ENCODE results near the gene IFI27L1.

IFI27L1 gene

GRCh38 chr14:94109915-94110250 lies 28.8 kb downstream of the IFI27L1 start:
- TF ChIP-seq, protein P1, sequence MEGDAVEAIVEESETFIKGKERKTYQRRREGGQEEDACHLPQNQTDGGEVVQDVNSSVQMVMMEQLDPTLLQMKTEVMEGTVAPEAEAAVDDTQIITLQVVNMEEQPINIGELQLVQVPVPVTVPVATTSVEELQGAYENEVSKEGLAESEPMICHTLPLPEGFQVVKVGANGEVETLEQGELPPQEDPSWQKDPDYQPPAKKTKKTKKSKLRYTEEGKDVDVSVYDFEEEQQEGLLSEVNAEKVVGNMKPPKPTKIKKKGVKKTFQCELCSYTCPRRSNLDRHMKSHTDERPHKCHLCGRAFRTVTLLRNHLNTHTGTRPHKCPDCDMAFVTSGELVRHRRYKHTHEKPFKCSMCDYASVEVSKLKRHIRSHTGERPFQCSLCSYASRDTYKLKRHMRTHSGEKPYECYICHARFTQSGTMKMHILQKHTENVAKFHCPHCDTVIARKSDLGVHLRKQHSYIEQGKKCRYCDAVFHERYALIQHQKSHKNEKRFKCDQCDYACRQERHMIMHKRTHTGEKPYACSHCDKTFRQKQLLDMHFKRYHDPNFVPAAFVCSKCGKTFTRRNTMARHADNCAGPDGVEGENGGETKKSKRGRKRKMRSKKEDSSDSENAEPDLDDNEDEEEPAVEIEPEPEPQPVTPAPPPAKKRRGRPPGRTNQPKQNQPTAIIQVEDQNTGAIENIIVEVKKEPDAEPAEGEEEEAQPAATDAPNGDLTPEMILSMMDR (IDR thresholded peaks at IDR 0.05): no peak
- H3K36me3 ChIP-seq: no peaks in the 10 kb centered on the region
- no peak for DNase-seq
- H3K4me1 ChIP-seq: peaks cover 0 to 4% (median 0%) of the 10 kb centered on the region in 4 donors
- H3K27ac ChIP-seq: no peak overlapping the region
- no peaks in the 10 kb centered on the region for H3K9me3 ChIP-seq
- peaks cover 0 to 2% of the 10 kb centered on the region in 2 donors for H3K27me3 ChIP-seq
- intact Hi-C loops (cut with DNase I; ENCODE audit: low total_unique reads): no loop called here
- no peak overlapping the region for H3K4me3 ChIP-seq

- TF ChIP-seq, protein P1 (IDR thresholded peaks at IDR 0.05): no peak
- Histone ChIP-seq H3K9me3 (no peaks in the 10 kb centered on the region), H3K4me3 (peak within 1 kb of the TSS; percentile 9 to 16), H3K36me3 (no peaks in the 10 kb centered on the region), H3K27ac (no peak within 1 kb of the TSS), H3K27me3 (peaks cover 0 to 6% of the 10 kb centered on the region in 2 donors), H3K4me1 (peaks cover 0 to 7% (median 0%) of the 10 kb centered on the region in 4 donors)
- intact Hi-C loops (cut with DNase I; ENCODE audit: low total_unique reads): no loop called here
- no peak for DNase-seq
Observed at GRCh38 chr14:94110552-94111181, 29.6 kb downstream of the IFI27L1 start, which contains the start of gene IFI27. Gene IFI27 (plus strand): TSS chr14:94110736.

DNA sequence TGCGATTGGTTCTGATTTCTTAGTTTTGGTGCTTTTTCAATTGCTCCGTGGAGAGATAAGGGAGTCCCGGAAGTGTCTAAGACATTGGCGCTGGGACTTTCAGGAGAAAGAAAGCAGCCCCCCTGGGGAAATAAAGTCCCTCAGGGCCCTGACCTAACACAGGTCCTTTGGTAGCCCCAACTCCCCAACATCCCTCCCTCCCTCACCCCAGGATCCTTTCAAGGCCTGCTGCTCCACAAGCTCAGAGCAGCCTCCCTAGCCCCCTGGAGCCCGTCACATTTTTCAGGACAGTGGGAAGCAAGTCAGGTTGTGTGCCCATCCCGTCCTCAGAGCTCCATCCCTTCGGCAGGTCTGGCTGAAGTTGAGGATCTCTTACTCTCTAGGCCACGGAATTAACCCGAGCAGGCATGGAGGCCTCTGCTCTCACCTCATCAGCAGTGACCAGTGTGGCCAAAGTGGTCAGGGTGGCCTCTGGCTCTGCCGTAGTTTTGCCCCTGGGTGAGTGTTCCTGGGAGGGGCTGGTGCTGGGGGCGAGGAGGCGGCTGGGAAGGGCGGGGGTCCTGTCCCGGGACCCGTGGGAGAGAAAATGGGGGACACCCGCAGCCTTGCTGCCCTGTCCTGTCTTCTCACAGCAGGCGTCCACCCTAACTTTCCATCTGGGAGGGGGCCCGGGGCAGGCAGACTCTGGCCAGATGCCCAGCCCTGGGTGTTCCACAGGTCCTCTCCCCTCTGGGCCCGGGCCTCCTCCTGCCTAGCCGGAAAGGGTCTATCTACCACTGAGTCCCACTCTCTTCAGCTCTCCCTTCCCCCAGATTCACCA lies 30.4 kb downstream of the IFI27L1 start:
- Histone ChIP-seq H3K4me1 (peaks cover 0 to 7% (median 0%) of the 10 kb centered on the region in 4 donors), H3K27me3 (peaks cover 0 to 14% of the 10 kb centered on the region in 2 donors), H3K9me3 (no peaks in the 10 kb centered on the region), H3K4me3 (peak overlapping the region; percentile 9 to 16), H3K36me3 (no peaks in the 10 kb centered on the region), H3K27ac (no peak overlapping the region)
- TF ChIP-seq, protein P1 (IDR thresholded peaks at IDR 0.05): no peak
- no peak for DNase-seq
- intact Hi-C loops (cut with DNase I; ENCODE audit: low total_unique reads): no loop called here

GRCh38 chr14:94112513-94113063 lies 31.5 kb downstream of the IFI27L1 start:
- Histone ChIP-seq H3K4me3 (no peak overlapping the region), H3K27me3 (peaks cover 0 to 17% of the 10 kb centered on the region in 2 donors), H3K4me1 (peaks cover 0 to 7% (median 0%) of the 10 kb centered on the region in 4 donors), H3K27ac (no peak overlapping the region), H3K36me3 (no peaks in the 10 kb centered on the region), H3K9me3 (no peaks in the 10 kb centered on the region)
- no peak for DNase-seq
- TF ChIP-seq, protein P1 (IDR thresholded peaks at IDR 0.05): no peak
- intact Hi-C loops (cut with DNase I; ENCODE audit: low total_unique reads): no loop called here

DNA sequence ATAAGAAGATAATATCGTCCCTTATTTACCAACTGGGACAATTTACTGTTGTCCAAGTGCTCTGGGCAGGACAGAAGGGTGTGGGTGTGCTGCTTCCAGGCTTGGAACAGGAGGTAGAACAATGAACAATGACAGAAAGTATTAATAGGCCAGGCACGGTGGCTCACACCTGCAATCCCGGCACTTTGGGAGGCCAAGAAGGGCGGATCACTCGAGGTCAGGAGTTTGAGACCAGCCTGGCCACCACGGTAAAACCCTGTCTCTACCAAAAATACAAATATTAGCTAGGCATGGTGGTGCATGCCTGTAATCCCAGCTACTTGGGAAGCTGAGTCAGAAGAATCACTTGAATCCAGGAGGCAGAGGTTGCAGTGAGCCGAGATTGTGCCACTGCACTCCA lies 32.0 kb downstream of the IFI27L1 start:
- no peak for DNase-seq
- Histone ChIP-seq H3K9me3 (no peaks in the 10 kb centered on the region), H3K27me3 (peaks cover 0 to 17% of the 10 kb centered on the region in 2 donors), H3K36me3 (no peaks in the 10 kb centered on the region), H3K27ac (no peak overlapping the region), H3K4me1 (peaks cover 0 to 7% (median 0%) of the 10 kb centered on the region in 4 donors), H3K4me3 (no peak overlapping the region)
- TF ChIP-seq, protein P1 (IDR thresholded peaks at IDR 0.05): no peak
- intact Hi-C loops (cut with DNase I; ENCODE audit: low total_unique reads): no loop called here

Data from tibial artery (tissue), 4 donors.